ENCODE measurements around the gene PREB. TPM values are rescaled to one million over a fixed set of nuclear protein-coding genes. Genes with fewer than 3 reads are reported as not detected.

Gene PREB
- total and polyA plus RNA-seq, 2 of the 13 experiments (the other 11 are each of a cell fraction or from before 2014, with no cell fraction given) = 112 to 192 TPM

DNA sequence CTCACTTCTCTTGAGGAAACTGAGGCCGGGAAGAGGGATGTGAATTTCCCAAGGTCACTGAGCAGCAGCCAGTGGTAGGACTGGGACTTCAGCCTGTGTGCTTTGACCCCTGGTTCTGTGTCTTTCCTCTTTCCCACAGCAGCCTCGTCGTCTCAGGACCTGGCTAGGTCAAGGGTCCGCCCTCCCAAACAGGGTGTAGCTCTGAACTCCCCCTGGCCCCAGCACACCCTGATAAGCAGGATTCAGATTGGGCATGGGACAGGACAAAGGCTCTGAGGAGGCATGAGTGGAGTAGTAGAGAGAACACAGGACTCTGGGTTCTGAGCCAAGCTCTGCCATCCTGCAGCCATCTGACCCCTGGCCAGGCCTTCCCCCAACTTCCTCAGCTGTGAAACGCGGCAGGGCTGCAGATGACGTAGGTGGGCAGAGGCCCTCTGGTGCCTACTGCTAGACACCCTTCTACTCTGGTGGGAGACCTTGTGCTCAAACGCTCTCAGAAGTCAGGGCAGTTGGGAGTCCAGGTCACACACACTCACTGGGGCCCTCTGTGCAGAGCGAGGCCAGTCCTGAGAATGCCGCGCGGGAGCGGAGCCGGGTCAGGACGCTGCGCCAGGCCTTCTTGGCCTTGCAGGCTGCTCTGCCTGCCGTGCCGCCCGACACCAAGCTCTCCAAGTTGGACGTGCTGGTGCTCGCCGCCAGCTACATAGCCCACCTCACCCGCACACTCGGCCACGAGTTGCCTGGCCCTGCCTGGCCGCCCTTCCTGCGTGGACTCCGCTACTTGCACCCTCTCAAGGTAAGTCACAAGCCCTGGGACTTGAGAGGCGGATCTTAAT, 15.4 kb upstream of the PREB start (continued):
- no peak for TF ChIP-seq ZNF296 (CRISPR knock-in tag; conservative IDR thresholded peaks at IDR 0.05)
- TF ChIP-seq STAG1 (CRISPR knock-in tag; IDR thresholded peaks at IDR 0.05) = 0 out of 2 replicates have a peak, but pooled peaks have one; percentile 13
- TF ChIP-seq TEAD2 (CRISPR knock-in tag; IDR thresholded peaks at IDR 0.05) = no peak
- TF ChIP-seq ZBTB38 (CRISPR knock-in tag; IDR thresholded peaks at IDR 0.05) = peak; percentile 82
- TF ChIP-seq ZNF891 (CRISPR knock-in tag; IDR thresholded peaks at IDR 0.05) = 0 out of 2 replicates have a peak, but pooled peaks have one; percentile 33
- TF ChIP-seq, protein P1, sequence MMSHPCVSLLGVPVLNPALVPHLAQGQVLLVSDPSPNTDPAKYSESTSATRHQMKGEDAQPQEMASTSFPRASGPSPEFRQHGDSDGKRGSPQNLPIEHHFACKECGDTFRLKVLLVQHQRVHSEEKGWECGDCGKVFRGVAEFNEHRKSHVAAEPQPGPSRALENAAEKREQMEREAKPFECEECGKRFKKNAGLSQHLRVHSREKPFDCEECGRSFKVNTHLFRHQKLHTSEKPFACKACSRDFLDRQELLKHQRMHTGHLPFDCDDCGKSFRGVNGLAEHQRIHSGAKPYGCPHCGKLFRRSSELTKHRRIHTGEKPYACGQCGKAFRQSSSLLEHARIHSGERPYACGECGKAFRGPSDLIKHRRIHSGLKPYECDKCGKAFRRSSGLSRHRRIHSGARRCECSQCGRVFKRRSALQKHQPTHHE (CRISPR knock-in tag; IDR thresholded peaks at IDR 0.05; ENCODE audit: borderline replicate concordance) = no peak
- TF ChIP-seq ZNF317 (CRISPR knock-in tag; IDR thresholded peaks at IDR 0.05) = no peak
- peak; percentile 19; the same call in 1 of the 2 replicates for TF ChIP-seq CREB1 (IDR thresholded peaks at IDR 0.05)
- no peak for TF ChIP-seq CREB1 (CRISPR knock-in tag; IDR thresholded peaks at IDR 0.05)
- TF ChIP-seq NCOA2 (CRISPR knock-in tag; IDR thresholded peaks at IDR 0.05) = no peak
- TF ChIP-seq, protein P2, sequence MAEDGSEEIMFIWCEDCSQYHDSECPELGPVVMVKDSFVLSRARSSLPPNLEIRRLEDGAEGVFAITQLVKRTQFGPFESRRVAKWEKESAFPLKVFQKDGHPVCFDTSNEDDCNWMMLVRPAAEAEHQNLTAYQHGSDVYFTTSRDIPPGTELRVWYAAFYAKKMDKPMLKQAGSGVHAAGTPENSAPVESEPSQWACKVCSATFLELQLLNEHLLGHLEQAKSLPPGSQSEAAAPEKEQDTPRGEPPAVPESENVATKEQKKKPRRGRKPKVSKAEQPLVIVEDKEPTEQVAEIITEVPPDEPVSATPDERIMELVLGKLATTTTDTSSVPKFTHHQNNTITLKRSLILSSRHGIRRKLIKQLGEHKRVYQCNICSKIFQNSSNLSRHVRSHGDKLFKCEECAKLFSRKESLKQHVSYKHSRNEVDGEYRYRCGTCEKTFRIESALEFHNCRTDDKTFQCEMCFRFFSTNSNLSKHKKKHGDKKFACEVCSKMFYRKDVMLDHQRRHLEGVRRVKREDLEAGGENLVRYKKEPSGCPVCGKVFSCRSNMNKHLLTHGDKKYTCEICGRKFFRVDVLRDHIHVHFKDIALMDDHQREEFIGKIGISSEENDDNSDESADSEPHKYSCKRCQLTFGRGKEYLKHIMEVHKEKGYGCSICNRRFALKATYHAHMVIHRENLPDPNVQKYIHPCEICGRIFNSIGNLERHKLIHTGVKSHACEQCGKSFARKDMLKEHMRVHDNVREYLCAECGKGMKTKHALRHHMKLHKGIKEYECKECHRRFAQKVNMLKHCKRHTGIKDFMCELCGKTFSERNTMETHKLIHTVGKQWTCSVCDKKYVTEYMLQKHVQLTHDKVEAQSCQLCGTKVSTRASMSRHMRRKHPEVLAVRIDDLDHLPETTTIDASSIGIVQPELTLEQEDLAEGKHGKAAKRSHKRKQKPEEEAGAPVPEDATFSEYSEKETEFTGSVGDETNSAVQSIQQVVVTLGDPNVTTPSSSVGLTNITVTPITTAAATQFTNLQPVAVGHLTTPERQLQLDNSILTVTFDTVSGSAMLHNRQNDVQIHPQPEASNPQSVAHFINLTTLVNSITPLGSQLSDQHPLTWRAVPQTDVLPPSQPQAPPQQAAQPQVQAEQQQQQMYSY (CRISPR knock-in tag; IDR thresholded peaks at IDR 0.05) = no peak
- TF ChIP-seq MYC (CRISPR knock-in tag; IDR thresholded peaks at IDR 0.05; ENCODE audit: borderline replicate concordance) = 0 out of 2 replicates have a peak, but pooled peaks have one; percentile 18

All from HepG2 (cell line).